HG03571 (cell line): Measurements from ENCODE around the gene BIVM.

Experiments used
- ATAC-seq: cut with Tn5 transposase; IDR thresholded peaks from one replicate; pipeline ENCODE4 v1.9.1; 2021; ENCODE audit not compliant: unreplicated experiment

BIVM gene

GRCh38 chr13:102784483-102784882, 14.4 kb upstream of the BIVM start:
- ATAC-seq = no peak

- no peak for ATAC-seq
These were observed 10.2 kb upstream of the BIVM start for GRCh38 chr13:102788683-102789082.

- no peak for ATAC-seq
These were observed 6.5 kb upstream of the BIVM start for GRCh38 chr13:102792396-102792795.

GRCh38 chr13:102793611-102794355, 5.1 kb upstream of the BIVM start:
- no peak for ATAC-seq

- peak; percentile 3 for ATAC-seq
These were observed 666 bp downstream of the BIVM start for GRCh38 chr13:102799426-102800144.

- ATAC-seq = peak; percentile 75
These were observed 1.5 kb downstream of the BIVM start for GRCh38 chr13:102800145-102801041.

GRCh38 chr13:102805680-102806079, 6.8 kb downstream of the BIVM start:
- ATAC-seq = no peak

- ATAC-seq = no peak
These were observed 8.8 kb downstream of the BIVM start for GRCh38 chr13:102807699-102808098.

- no peak for ATAC-seq
These were observed 13.8 kb downstream of the BIVM start for GRCh38 chr13:102812611-102813287.

GRCh38 chr13:102814025-102814607, 15.2 kb downstream of the BIVM start:
- no peak for ATAC-seq

GRCh38 chr13:102814793-102815192, 15.9 kb downstream of the BIVM start:
- ATAC-seq = no peak

- ATAC-seq = no peak
These were observed 16.9 kb downstream of the BIVM start for GRCh38 chr13:102815788-102816187.

- no peak for ATAC-seq
These were observed 17.8 kb downstream of the BIVM start for GRCh38 chr13:102816708-102817107.

GRCh38 chr13:102817241-102817640, 18.3 kb downstream of the BIVM start:
- no peak for ATAC-seq

GRCh38 chr13:102817907-102818306, 19.0 kb downstream of the BIVM start:
- no peak for ATAC-seq

GRCh38 chr13:102825400-102825799, 26.5 kb downstream of the BIVM start:
- ATAC-seq = no peak

- ATAC-seq = no peak
These were observed 27.2 kb downstream of the BIVM start for GRCh38 chr13:102825921-102826706.

- no peak for ATAC-seq
These were observed 31.7 kb downstream of the BIVM start for GRCh38 chr13:102830646-102831045.

GRCh38 chr13:102836471-102836870, 37.6 kb downstream of the BIVM start:
- ATAC-seq = no peak

- no peak for ATAC-seq
These were observed 39.4 kb downstream of the BIVM start for GRCh38 chr13:102838273-102838672.
